IMR-90 (cell line): Measurements from ENCODE around the gene EYS. TPM values are rescaled to one million over a fixed set of nuclear protein-coding genes. Genes with fewer than 3 reads are reported as not detected.

Experiments
- ATAC-seq: fragments of 200-7000 bp; cut with Tn5 transposase; 2 replicates; pipeline ENCODE4 v1.9.1; 2020; ENCODE audit warnings: low read depth, mild to moderate bottlenecking, moderate library complexity
- BruUV-seq: library from RNA; stranded (reverse); fragments of 400-500 nt; replicated peaks from 2 replicates; lab custom pipeline; 2021; lab: Mats Ljungman, UMichigan
- CTCF ChIA-PET: fragments of 300-600 bp; formaldehyde crosslinking; extraction: SDS; loops from one replicate; lab custom pipeline; 2021; ENCODE audit warnings: antibody characterized with exemption; lab: Yijun Ruan, JAX
- POLR2A ChIA-PET: fragments of 300-600 bp; sonication (Branson Sonifier 250); formaldehyde crosslinking; loops from one replicate; lab custom pipeline; 2022; ENCODE audit warnings: antibody characterized with exemption; ENCODE audit not compliant: unreplicated experiment; lab: Charles Lee
- DNase-seq: peaks from one replicate; pipeline ENCODE4 v3.0.0; 2013
- H2AFZ ChIP-seq: replicated peaks from 2 replicates; pipeline ENCODE3; 2013; ENCODE audit warnings: low read length, mild to moderate bottlenecking; ENCODE audit not compliant: poor library complexity
- H2AK5ac ChIP-seq: 2 replicates; pipeline ENCODE4 v1.6.1; 2013; ENCODE audit warnings: low read depth, low read length, inconsistent platforms
- H2AK9ac ChIP-seq: replicated peaks from 2 replicates; pipeline ENCODE3; 2013; ENCODE audit warnings: mild to moderate bottlenecking, low read depth, low read length, moderate library complexity; ENCODE audit not compliant: poor library complexity
- H2BK120ac ChIP-seq: 2 replicates; pipeline ENCODE4 v1.6.1; 2013; ENCODE audit warnings: low read depth, low read length, inconsistent platforms
- H2BK15ac ChIP-seq: 3 replicates; pipeline ENCODE4 v1.6.1; 2013; ENCODE audit warnings: low read depth, low read length, inconsistent platforms
- H2BK20ac ChIP-seq: 2 replicates; pipeline ENCODE4 v1.6.1; 2013; ENCODE audit warnings: low read depth, mild to moderate bottlenecking, inconsistent platforms, low read length, moderate library complexity
- H2BK5ac ChIP-seq: 2 replicates; pipeline ENCODE4 v1.6.1; 2013; ENCODE audit warnings: mild to moderate bottlenecking, low read depth, low read length, inconsistent platforms; ENCODE audit not compliant: poor library complexity, severe bottlenecking
- H3K14ac ChIP-seq: replicated peaks from 2 replicates; pipeline ENCODE4 v1.6.1; 2013; ENCODE audit warnings: low read depth, low read length, inconsistent platforms
- H3K18ac ChIP-seq: 2 replicates; pipeline ENCODE4 v1.6.1; 2013; ENCODE audit warnings: low read depth, low read length, control low read depth
- H3K23ac ChIP-seq: 2 replicates; pipeline ENCODE4 v1.6.1; 2013; ENCODE audit warnings: low read depth, low read length, inconsistent platforms
- H3K27ac ChIP-seq: 2 replicates; pipeline ENCODE4 v1.5.1; 2013; ENCODE audit warnings: mild to moderate bottlenecking, control low read depth, low read length; ENCODE audit not compliant: insufficient read depth
- H3K27me3 ChIP-seq: 2 replicates; pipeline ENCODE4 v1.6.1; 2013; ENCODE audit warnings: low read length; ENCODE audit not compliant: control insufficient read depth, insufficient read depth
- H3K36me3 ChIP-seq: 2 replicates; pipeline ENCODE4 v1.6.1; 2013; ENCODE audit warnings: low read length, mixed read lengths; ENCODE audit not compliant: control insufficient read depth, insufficient read depth
- H3K4ac ChIP-seq: 2 replicates; pipeline ENCODE4 v1.6.1; 2013; ENCODE audit warnings: low read depth, low read length, inconsistent platforms
- H3K4me1 ChIP-seq: 2 replicates; pipeline ENCODE4 v1.6.1; 2013; ENCODE audit warnings: low read length, mixed read lengths; ENCODE audit not compliant: control insufficient read depth, insufficient read depth
- H3K4me2 ChIP-seq: 2 replicates; pipeline ENCODE4 v1.6.1; 2013; ENCODE audit warnings: low read depth, mild to moderate bottlenecking, control low read depth, low read length, moderate library complexity
- H3K4me3 ChIP-seq: 2 replicates; pipeline ENCODE4 v1.5.1; 2013; ENCODE audit warnings: low read depth, mild to moderate bottlenecking, control low read depth, low read length, moderate library complexity; ENCODE audit not compliant: insufficient read depth
- H3K56ac ChIP-seq: 2 replicates; pipeline ENCODE4 v1.6.1; 2013; ENCODE audit warnings: low read length, inconsistent platforms; ENCODE audit not compliant: insufficient read depth; ENCODE audit errors: extremely low read depth
- H3K79me1 ChIP-seq, 2 experiments: 2 replicates each; pipeline ENCODE4 v1.6.1; 2013; ENCODE audit warnings: low read length in 2 of 2, inconsistent platforms in 1 of 2, low read depth in 1 of 2
- H3K9ac ChIP-seq: 2 replicates; pipeline ENCODE4 v1.6.1; 2013; ENCODE audit warnings: low read depth, low read length, control low read depth
- H3K9me1 ChIP-seq: 2 replicates; pipeline ENCODE4 v1.6.1; 2013; ENCODE audit warnings: low read length, inconsistent platforms; ENCODE audit not compliant: insufficient read depth
- H3K9me3 ChIP-seq: 2 replicates; pipeline ENCODE4 v1.6.1; 2013; ENCODE audit warnings: low read length; ENCODE audit not compliant: control insufficient read depth, insufficient read depth
- H4K20me1 ChIP-seq: 2 replicates; pipeline ENCODE4 v1.6.1; 2013; ENCODE audit warnings: low read length, inconsistent platforms; ENCODE audit not compliant: insufficient read depth
- H4K5ac ChIP-seq: 2 replicates; pipeline ENCODE4 v1.6.1; 2013; ENCODE audit warnings: mild to moderate bottlenecking, low read depth, low read length, control low read depth
- H4K8ac ChIP-seq, 2 experiments: 2 replicates each; pipeline ENCODE4 v1.6.1; 2013; ENCODE audit warnings: low read depth in 2 of 2, low read length in 2 of 2, control low read depth in 1 of 2, inconsistent platforms in 1 of 2
- H4K91ac ChIP-seq: 2 replicates; pipeline ENCODE4 v1.6.1; 2013; ENCODE audit warnings: low read depth, low read length, inconsistent platforms; ENCODE audit not compliant: insufficient read depth
- BHLHE40 ChIP-seq: fragments of 150-350 bp; IDR thresholded peaks from 2 replicates; pipeline ENCODE4 v1.6.1; 2016; ENCODE audit warnings: mild to moderate bottlenecking, low read depth, low read length
- CEBPB ChIP-seq: IDR thresholded peaks from 2 replicates; pipeline ENCODE4 v1.6.1; 2012; ENCODE audit warnings: low read depth, low read length, improper control_type of control experiment
- CHD1 ChIP-seq: IDR thresholded peaks from 2 replicates; pipeline ENCODE4 v1.6.1; 2012; ENCODE audit warnings: low read depth, low read length, improper control_type of control experiment
- CTCF ChIP-seq: conservative IDR thresholded peaks from 2 replicates; pipeline ENCODE4 v1.5.1; 2012; ENCODE audit warnings: mild to moderate bottlenecking, low read depth, low read length, improper control_type of control experiment
- ELK1 ChIP-seq: fragments of 150-350 bp; IDR thresholded peaks from 2 replicates; pipeline ENCODE4 v1.6.1; 2016; ENCODE audit warnings: low read depth, mild to moderate bottlenecking, low read length, moderate library complexity, borderline replicate concordance
- FOS ChIP-seq: fragments of 150-350 bp; IDR thresholded peaks from 2 replicates; pipeline ENCODE4 v1.6.1; 2016; ENCODE audit warnings: low read depth, low read length
- MAZ ChIP-seq: IDR thresholded peaks from 2 replicates; pipeline ENCODE4 v1.6.1; 2012; ENCODE audit warnings: low read depth, mild to moderate bottlenecking, low read length, improper control_type of control experiment, moderate library complexity, borderline replicate concordance
- NFE2L2 ChIP-seq: fragments of 150-350 bp; IDR thresholded peaks from 2 replicates; pipeline ENCODE4 v1.6.1; 2016; ENCODE audit warnings: low read depth, mild to moderate bottlenecking, low read length
- POLR2A ChIP-seq: IDR thresholded peaks from 2 replicates; pipeline ENCODE4 v1.6.1; 2012; ENCODE audit warnings: mild to moderate bottlenecking, low read depth, low read length
- RAD21 ChIP-seq: IDR thresholded peaks from 2 replicates; pipeline ENCODE4 v1.6.1; 2012; ENCODE audit warnings: low read length, improper control_type of control experiment
- RCOR1 ChIP-seq: IDR thresholded peaks from 2 replicates; pipeline ENCODE4 v1.6.1; 2012; ENCODE audit warnings: mild to moderate bottlenecking, low read length, improper control_type of control experiment; ENCODE audit not compliant: insufficient replicate concordance
- RFX5 ChIP-seq: IDR thresholded peaks from 2 replicates; pipeline ENCODE4 v1.8.0; 2012; ENCODE audit warnings: low read depth, mild to moderate bottlenecking, low read length, moderate library complexity
- SMC3 ChIP-seq: fragments of 150-350 bp; IDR thresholded peaks from 2 replicates; pipeline ENCODE4 v1.6.1; 2016; ENCODE audit warnings: low read depth, mild to moderate bottlenecking, antibody characterized with exemption, low read length, moderate library complexity
- USF2 ChIP-seq: fragments of 150-350 bp; IDR thresholded peaks from 2 replicates; pipeline ENCODE4 v1.6.1; 2017; ENCODE audit warnings: mild to moderate bottlenecking, antibody characterized with exemption, low read length, low read depth
- WGBS, 2 experiments: methylation state at CpG; one replicate each; pipeline versions ENCODE4 v1.1.5 to v1.1.7; 2013; ENCODE audit warnings: missing lambda C conversion rate in 2 of 2; ENCODE audit not compliant: insufficient read length in 1 of 2; ENCODE audit errors: extremely low coverage in 2 of 2; 5-methylcytosine and 5-hydroxymethylcytosine counted together
- dilution Hi-C: fragments of 300-500 bp; cut with HindIII; formaldehyde crosslinking; loops from one replicate; pipeline ENCODE4 v1.14.3; 2018; ENCODE audit warnings: low sequenced_read_pairs; ENCODE audit not compliant: unreplicated experiment
- in situ Hi-C: fragments of 300-500 bp; cut with MboI; formaldehyde crosslinking; loops from 3 replicates; pipeline ENCODE4 v1.14.3; 2019; ENCODE audit warnings: low sequenced_read_pairs, inconsistent platforms, mixed read lengths
- intact Hi-C: fragments of 100-400 bp; cut with micrococcal nuclease; formaldehyde crosslinking; loops from 2 replicates; pipeline ENCODE4 v1.10.0; 2022
- polyA plus RNA-seq, 3 experiments: library from polyadenylated mRNA; depleted of rRNA; stranded (reverse); fragments of >200 nt; gene quantifications; 2 replicates each; pipeline ENCODE4 v1.2.3, GENCODE V29; 2012; ENCODE audit warnings: low replicate concordance in 1 of 3
- total RNA-seq: library from RNA; depleted of rRNA; stranded (reverse); fragments of >200 nt; gene quantifications from 2 replicates; pipeline ENCODE4 v1.2.3, GENCODE V29; 2012

EYS gene
- total and polyA plus RNA-seq, 2 of the 4 experiments (the other 2 are of a cell fraction), result under 0.01 TPM; not detected in 1

DNA sequence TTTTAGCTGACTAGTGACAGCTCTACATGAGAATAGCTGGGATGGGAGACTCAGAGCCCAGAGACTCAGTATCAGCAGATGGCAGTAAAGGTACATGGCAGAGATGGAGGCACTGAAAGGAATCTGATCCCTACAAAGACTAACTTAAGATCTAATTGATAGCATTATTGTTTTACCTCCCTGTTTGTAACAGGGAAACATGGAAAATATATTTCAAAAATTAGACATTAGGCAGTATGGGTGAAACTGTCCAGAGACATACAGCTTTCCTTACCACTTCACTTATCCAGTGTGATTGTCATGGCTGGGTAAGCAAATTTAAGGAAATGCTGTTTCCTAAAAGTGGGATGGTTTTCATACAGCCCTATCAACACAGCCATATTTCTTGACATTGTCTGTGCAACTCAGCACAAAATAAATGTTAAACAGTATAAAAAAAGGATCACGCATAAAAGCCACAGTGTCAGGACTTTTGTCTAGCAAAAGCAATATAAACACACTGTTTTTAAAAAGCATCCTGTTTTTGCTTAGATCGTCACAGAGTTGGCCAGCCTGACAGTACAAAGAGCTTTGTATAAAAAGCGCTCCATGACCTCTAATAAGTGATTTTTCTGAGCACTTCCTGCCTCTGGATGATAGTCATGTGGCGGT is 1694.5 kb downstream of the EYS start (continued):
- no peak for TF ChIP-seq CEBPB

DNA sequence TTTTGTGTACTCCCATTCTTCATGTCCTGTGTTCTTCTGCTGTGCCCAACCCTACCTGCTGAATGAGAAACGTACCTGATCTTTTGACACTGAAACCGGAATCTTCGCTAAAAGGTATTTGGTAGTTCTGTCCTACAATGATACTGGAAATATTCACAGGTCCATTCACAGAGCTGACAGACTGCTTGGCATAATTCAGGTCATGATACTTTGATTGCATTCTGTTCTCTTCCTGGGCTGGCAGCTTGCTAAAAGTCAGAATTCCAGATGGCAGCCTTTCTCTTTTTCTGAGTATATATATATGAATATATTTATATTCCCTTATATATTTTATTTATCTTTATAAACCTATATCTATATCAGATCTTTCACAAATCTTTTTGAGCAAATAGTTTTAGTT is 1696.4 kb downstream of the EYS start:
- H3K36me3 ChIP-seq, result no peaks in the 10 kb centered on the region
- H2AK5ac ChIP-seq, result no peak overlapping the region
- no peak overlapping the region for H2BK120ac ChIP-seq
- no peak overlapping the region for H3K27ac ChIP-seq
- H3K4ac ChIP-seq, result no peak overlapping the region
- H3K4me1 ChIP-seq, result no peaks in the 10 kb centered on the region
- H2BK5ac ChIP-seq, result no peak overlapping the region
- no peak overlapping the region for H2AK9ac ChIP-seq
- H3K4me3 ChIP-seq, result no peak overlapping the region
- dilution Hi-C loops, result no loop called here
- H4K91ac ChIP-seq, result no peak overlapping the region
- no peak overlapping the region for H4K5ac ChIP-seq
- WGBS, 2 experiments, result 90% methylated on average over 2 of the region's 3 CpGs; no CpG with 5 or more reads in 1 of the 2 experiments
- no peak overlapping the region for H2BK15ac ChIP-seq
- no peak overlapping the region for H3K9ac ChIP-seq
- H3K56ac ChIP-seq, result no peak overlapping the region
- H3K79me1 ChIP-seq, result no peaks in the 10 kb centered on the region
- H3K9me1 ChIP-seq, result no peaks in the 10 kb centered on the region
- no peak overlapping the region for H4K8ac ChIP-seq
- intact Hi-C loops, result loop anchor here (5.0 kb wide), 1 partner anchor 88 kb away; no protein-coding TSS in a partner anchor
- POLR2A ChIA-PET, result no interaction called here
- no peak for ATAC-seq
- BruUV-seq, result no TSS peak
- no peaks in the 10 kb centered on the region for H3K27me3 ChIP-seq
- CTCF ChIA-PET, result no interaction called here
- H3K14ac ChIP-seq, result no peak overlapping the region
- H3K9me3 ChIP-seq, result no peaks in the 10 kb centered on the region
- H4K20me1 ChIP-seq, result no peaks in the 10 kb centered on the region
- H3K23ac ChIP-seq, result no peak overlapping the region
- no peak overlapping the region for H3K4me2 ChIP-seq
- no peak overlapping the region for H3K18ac ChIP-seq
- in situ Hi-C loops, result loop anchor here (5.0 kb wide), 1 partner anchor 322 kb away; no protein-coding TSS in a partner anchor
- no peak overlapping the region for H2BK20ac ChIP-seq
- no peak for DNase-seq
- H2AFZ ChIP-seq, result no peak overlapping the region
- TF ChIP-seq ELK1, result no peak
- TF ChIP-seq POLR2A, result no peak
- no peak for TF ChIP-seq RFX5
- no peak for TF ChIP-seq SMC3
- no peak for TF ChIP-seq RCOR1
- TF ChIP-seq CTCF, result no peak
- no peak for TF ChIP-seq NFE2L2
- no peak for TF ChIP-seq USF2
- no peak for TF ChIP-seq CHD1
- TF ChIP-seq FOS, result no peak
- TF ChIP-seq BHLHE40, result no peak
- no peak for TF ChIP-seq MAZ
- no peak for TF ChIP-seq RAD21
